HepG2 (cell line): ENCODE measurements around the gene NEMF. TPM values are rescaled to one million over a fixed set of nuclear protein-coding genes. Genes with fewer than 3 reads are reported as not detected.

Experiments used
- ATAC-seq: fragments of 200-7000 bp; cut with Tn5 transposase; 3 replicates; pipeline ENCODE4 v1.9.1; 2020; ENCODE audit warnings: mild to moderate bottlenecking, moderate library complexity
- BruUV-seq: library from RNA; stranded (reverse); fragments of 400-500 nt; replicated peaks from 2 replicates; lab custom pipeline; 2021; lab: Mats Ljungman, UMichigan
- CTCF ChIA-PET: fragments of 300-600 bp; formaldehyde crosslinking; extraction: SDS; loops from one replicate; lab custom pipeline; 2021; ENCODE audit warnings: low total read pairs, inconsistent platforms, low intra/inter-chr PET ratio; lab: Yijun Ruan, JAX
- POLR2A ChIA-PET: fragments of 350-600 bp; sonication (Branson Sonifier 250); formaldehyde crosslinking; loops from one replicate; lab custom pipeline; 2020; ENCODE audit warnings: antibody characterized with exemption, inconsistent platforms; lab: Yijun Ruan, JAX
- DNase-seq: peaks from one replicate; pipeline ENCODE4 v3.0.0-alpha.2; 2015; ENCODE audit warnings: low spot score
- FAIRE-seq: peaks from 3 replicates; lab custom pipeline; 2011; peaks lifted over from hg19 to GRCh38; lab: Jason Lieb, UNC
- H2AFZ ChIP-seq: one replicate; pipeline ENCODE4 v1.6.1; 2011; ENCODE audit warnings: low read length, inconsistent platforms
- H3K27ac ChIP-seq: fragments of 300-600 bp; 3 replicates; pipeline ENCODE4 v1.8.0; 2011; ENCODE audit warnings: mixed run types, mild to moderate bottlenecking, mixed read lengths, low read length, inconsistent platforms; ENCODE audit not compliant: insufficient read depth; ENCODE audit errors: extremely low read length
- H3K27me3 ChIP-seq, 2 experiments: fragments of 200-600 bp in 1 of 2; 2 replicates in 1 of 2; 3 replicates in 1 of 2; pipeline versions ENCODE4 v1.6.0 to v1.8.0; 2011; ENCODE audit warnings: low read length in 2 of 2, mild to moderate bottlenecking in 2 of 2, moderate library complexity in 2 of 2, inconsistent platforms in 1 of 2; ENCODE audit not compliant: insufficient read depth in 2 of 2, control insufficient read depth in 1 of 2
- H3K36me3 ChIP-seq, 2 experiments: fragments of 200-600 bp in 1 of 2; replicated peaks in 1 of 2; 2 replicates in 1 of 2; 3 replicates in 1 of 2; pipeline versions ENCODE4 v1.5.1 to v1.8.0; 2011; ENCODE audit warnings: low read length in 2 of 2, inconsistent platforms in 1 of 2; ENCODE audit not compliant: insufficient read depth in 2 of 2, control insufficient read depth in 1 of 2
- H3K4me1 ChIP-seq: 2 replicates; pipeline ENCODE4 v1.5.1; 2012; ENCODE audit warnings: low read length, inconsistent platforms; ENCODE audit not compliant: insufficient read depth
- H3K4me2 ChIP-seq: 2 replicates; pipeline ENCODE4 v1.6.0; 2011; ENCODE audit warnings: low read depth, low read length, inconsistent platforms
- H3K4me3 ChIP-seq, 3 experiments: fragments of 200-600 bp in 1 of 3; sonication (generic), shearing (Covaris generic) in 1 of 3; replicated peaks in 1 of 3; 2 replicates each; pipeline ENCODE4 v1.5.1; 2011 to 2016; ENCODE audit warnings: low read length in 3 of 3, inconsistent platforms in 2 of 3, low read depth in 2 of 3, mild to moderate bottlenecking in 2 of 3, control low read depth in 1 of 3, mixed read lengths in 1 of 3; ENCODE audit not compliant: insufficient read depth in 1 of 3
- H3K79me2 ChIP-seq: one replicate; pipeline ENCODE4 v1.6.1; 2011; ENCODE audit warnings: low read length, inconsistent platforms; ENCODE audit not compliant: insufficient read depth
- H3K9ac ChIP-seq: 2 replicates; pipeline ENCODE4 v1.6.0; 2011; ENCODE audit warnings: mild to moderate bottlenecking, low read depth, low read length, inconsistent platforms; ENCODE audit not compliant: insufficient read depth
- H3K9me3 ChIP-seq: 2 replicates; pipeline ENCODE4 v1.5.1; 2012; ENCODE audit warnings: mild to moderate bottlenecking, low read length
- H4K20me1 ChIP-seq: 2 replicates; pipeline ENCODE4 v1.6.0; 2011; ENCODE audit warnings: inconsistent platforms, mild to moderate bottlenecking, low read length, moderate library complexity; ENCODE audit not compliant: insufficient read depth
- ARNT2 ChIP-seq: sonication (generic); formaldehyde crosslinking; IDR thresholded peaks from 2 replicates; pipeline ENCODE4 v1.8.0; 2022; ENCODE audit warnings: mild to moderate bottlenecking, low read depth, missing genetic modification reagents, moderate library complexity
- BATF2 ChIP-seq: sonication (generic); formaldehyde crosslinking; IDR thresholded peaks from 2 replicates; pipeline ENCODE4 v1.8.0; 2022; ENCODE audit warnings: mild to moderate bottlenecking, missing genetic modification reagents, moderate library complexity
- BCL3 ChIP-seq: sonication (generic); formaldehyde crosslinking; IDR thresholded peaks from 2 replicates; pipeline ENCODE4 v1.5.1; 2020; ENCODE audit warnings: mild to moderate bottlenecking, missing genetic modification reagents, moderate library complexity
- EP300 ChIP-seq, 3 experiments: sonication (generic) in 1 of 3; formaldehyde crosslinking in 1 of 3; IDR thresholded peaks; 2 replicates each; pipeline versions ENCODE4 v1.5.1 to v1.6.1; 2011 to 2020; ENCODE audit warnings: low read depth in 2 of 3, low read length in 2 of 3, borderline replicate concordance in 1 of 3, improper control_type of control experiment in 1 of 3, mild to moderate bottlenecking in 1 of 3, missing genetic modification reagents in 1 of 3, moderate library complexity in 1 of 3
- HOMEZ ChIP-seq: IDR thresholded peaks from 2 replicates; pipeline ENCODE4 v1.6.1; 2016; ENCODE audit warnings: low read depth
- ZIK1 ChIP-seq: sonication (generic); formaldehyde crosslinking; IDR thresholded peaks from 2 replicates; pipeline ENCODE4 v1.5.0; 2020; ENCODE audit warnings: mild to moderate bottlenecking, low read depth, missing genetic modification reagents, borderline replicate concordance
- ZNF383 ChIP-seq: sonication (generic); formaldehyde crosslinking; IDR thresholded peaks from 2 replicates; pipeline ENCODE4 v1.4.0; 2020; ENCODE audit warnings: missing genetic modification reagents, mild to moderate bottlenecking, borderline replicate concordance
- ZNF749 ChIP-seq: sonication (generic); formaldehyde crosslinking; IDR thresholded peaks from 2 replicates; pipeline ENCODE4 v1.8.0; 2022; ENCODE audit warnings: mild to moderate bottlenecking, missing genetic modification reagents, moderate library complexity, borderline replicate concordance
- WGBS: methylation state at CpG from one replicate; pipeline ENCODE4 v1.1.6; 2017; ENCODE audit warnings: low lambda C conversion rate; 5-methylcytosine and 5-hydroxymethylcytosine counted together
- in situ Hi-C: cut with HindIII; loops from 2 replicates; pipeline ENCODE4 v1.10.0; 2017; ENCODE audit warnings: low pct_unique_long_range_greater_than_20kb; ENCODE audit not compliant: extremely low pct_ligation_motif_present
- intact Hi-C: fragments of 100-400 bp; cut with micrococcal nuclease; formaldehyde crosslinking; loops from one replicate; pipeline ENCODE4 v1.10.0; 2022; ENCODE audit not compliant: unreplicated experiment
- polyA plus RNA-seq, 8 experiments: library from polyadenylated mRNA; depleted of rRNA in 3 of 8; stranded (reverse) in 7 of 8; unstranded in 1 of 8; fragments of >200 nt; fragmentation: Illumina TruSeq in 4 of 8; extraction: Trizol in 4 of 8; gene quantifications; 2 replicates each; pipeline versions ENCODE4 v1.2.1 to v1.2.3, GENCODE V29; 2011 to 2016; ENCODE audit warnings: low read depth in 4 of 8, missing spikeins in 1 of 8, mixed read lengths in 1 of 8; ENCODE audit not compliant: insufficient read depth in 1 of 8
- total RNA-seq, 5 experiments: library from RNA; depleted of rRNA; stranded (reverse); fragments of >200 nt; fragmentation: Illumina TruSeq; extraction: Trizol; gene quantifications; 2 replicates each; pipeline ENCODE4 v1.2.3, GENCODE V29; 2016; ENCODE audit warnings: low read depth in 1 of 5

The NEMF gene
- total and polyA plus RNA-seq, 2 of the 13 experiments (the other 11 are each of a cell fraction or from before 2014, with no cell fraction given), result 21.3 to 57.9 TPM

- intact Hi-C loops (no loop called here), in situ Hi-C loops (loop anchor here (25.0 kb wide), 2 partner anchors 366 to 666 kb away; partner anchors contain the start of genes MAP4K5 and SOS2)
- no peak for ATAC-seq
- H3K9ac ChIP-seq, result no peak overlapping the region
- no peak overlapping the region for H3K27ac ChIP-seq
- H3K79me2 ChIP-seq, result no peaks in the 10 kb centered on the region
- H4K20me1 ChIP-seq, result no peaks in the 10 kb centered on the region
- no TSS peak for BruUV-seq
- H3K9me3 ChIP-seq, result no peaks in the 10 kb centered on the region
- H3K27me3 ChIP-seq, result no peaks in the 10 kb centered on the region; a peak in 2 of 5 replicates
- POLR2A ChIA-PET, result no interaction called here
- TF ChIP-seq ZNF383 (CRISPR knock-in tag) (no peak), ZNF749 (CRISPR knock-in tag) (no peak), BATF2 (CRISPR knock-in tag) (no peak), ARNT2 (no peak), EP300 (IDR thresholded peaks at IDR 0.05; ENCODE audit: low read depth in 2 of 2, low read length in 2 of 2) (no peak), EP300 (CRISPR knock-in tag; IDR thresholded peaks at IDR 0.05; ENCODE audit: borderline replicate concordance) (no peak), BCL3 (CRISPR knock-in tag) (no peak), HOMEZ (CRISPR knock-in tag) (no peak), ZIK1 (CRISPR knock-in tag) (no peak)
- H3K36me3 ChIP-seq, result no peaks in the 10 kb centered on the region
- no peak overlapping the region for H2AFZ ChIP-seq
- CTCF ChIA-PET, result no interaction called here
- no peak overlapping the region for H3K4me2 ChIP-seq
- H3K4me1 ChIP-seq, result peaks cover 18% of the 10 kb centered on the region
- DNase-seq, result no peak
- no peak for FAIRE-seq
- no peak overlapping the region for H3K4me3 ChIP-seq
- whole genome bisulfite sequencing, result 68% methylated on average over 6 of the region's 6 CpGs
Observed at GRCh38 chr14:49870908-49871307, 18.3 kb upstream of the NEMF start.
